Stimulated activated CD4-positive, alpha-beta T cell treated with anti-CD3 and anti-CD28 coated beads, Interleukin-12 subunit alpha, Interleukin-12 subunit beta, amount 100 ng/mL, for 24 hours (primary cell): ENCODE data around the gene SLC30A2.

Source experiments
- DNase-seq, 2 experiments: peaks; one replicate each; pipeline ENCODE4 v3.0.0-alpha.2; 2020; ENCODE audit warnings: low read depth in 2 of 2

SLC30A2 gene

DNA sequence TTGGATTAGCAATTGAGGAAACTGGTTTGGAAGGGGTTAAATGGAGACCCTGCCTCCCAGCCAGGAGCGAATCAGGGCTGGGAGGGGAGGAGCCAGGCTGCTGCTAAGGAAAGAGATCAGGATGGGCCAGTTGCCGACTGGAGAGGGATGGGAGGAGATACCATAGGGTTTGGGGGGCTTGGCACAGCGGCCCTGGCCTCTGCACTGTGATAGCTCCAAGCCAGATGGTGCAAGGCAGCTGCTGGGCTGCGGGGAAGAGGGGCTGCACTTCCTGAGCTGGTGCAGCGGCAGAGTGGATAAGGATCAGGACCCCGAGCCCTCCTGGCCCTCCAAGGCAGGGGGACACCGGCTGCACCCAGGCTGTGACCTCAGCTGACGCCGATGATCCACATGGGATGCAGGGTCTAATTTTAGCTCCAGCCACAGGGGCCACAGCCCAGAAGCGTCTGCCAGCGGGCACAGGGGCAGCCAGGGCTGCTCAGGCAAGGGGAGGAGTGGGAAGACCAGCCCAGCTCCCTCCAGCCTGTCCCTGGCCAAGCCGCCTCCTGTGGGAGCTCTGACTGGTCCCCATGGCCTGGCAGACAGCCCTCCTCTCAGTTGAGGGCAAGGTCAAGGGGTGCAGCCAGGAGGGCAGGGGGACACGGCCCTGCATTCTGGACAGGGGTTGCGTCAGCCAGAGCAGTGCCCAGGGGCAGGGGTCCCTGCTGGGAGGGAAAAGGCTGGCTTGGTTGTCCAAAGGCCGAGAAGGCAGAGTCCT lies 24.1 kb downstream of the SLC30A2 start, which contains the start of gene EXTL1:
EXTL1 (plus strand) TSS at position 129 of the 757 bp plus-strand sequence. CDS start 872 bp downstream, outside the sequence.
- DNase-seq = no peak

- DNase-seq = no peak
Observed at GRCh38 chr1:26020941-26021646, 24.8 kb downstream of the SLC30A2 start.

DNA sequence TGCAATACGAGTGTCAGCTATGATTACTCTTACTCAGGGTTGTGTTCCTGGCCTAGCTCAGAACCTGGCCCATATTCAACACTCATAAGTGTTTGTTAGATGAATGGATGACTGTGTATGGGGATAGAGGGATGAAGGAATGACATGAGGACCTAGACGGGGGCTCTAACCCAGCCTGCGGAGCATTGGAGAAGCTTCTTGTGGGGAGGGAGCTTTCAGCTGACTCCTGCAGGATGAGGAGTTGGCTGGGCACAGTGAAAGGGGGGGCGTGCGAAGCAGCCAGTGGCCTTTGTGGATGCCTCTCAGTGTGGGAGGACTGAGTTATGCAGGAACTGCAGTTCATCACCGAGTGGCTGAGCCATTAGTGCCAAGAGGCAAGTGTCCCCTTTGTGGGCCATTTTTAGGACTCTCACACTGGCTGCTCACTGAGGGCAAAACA lies 25.6 kb downstream of the SLC30A2 start:
- no peak for DNase-seq

- no peak for DNase-seq
Observed at GRCh38 chr1:26019641-26020315, 26.1 kb downstream of the SLC30A2 start.

GRCh38 chr1:26017606-26018005 lies 28.3 kb downstream of the SLC30A2 start:
- no peak for DNase-seq

DNA sequence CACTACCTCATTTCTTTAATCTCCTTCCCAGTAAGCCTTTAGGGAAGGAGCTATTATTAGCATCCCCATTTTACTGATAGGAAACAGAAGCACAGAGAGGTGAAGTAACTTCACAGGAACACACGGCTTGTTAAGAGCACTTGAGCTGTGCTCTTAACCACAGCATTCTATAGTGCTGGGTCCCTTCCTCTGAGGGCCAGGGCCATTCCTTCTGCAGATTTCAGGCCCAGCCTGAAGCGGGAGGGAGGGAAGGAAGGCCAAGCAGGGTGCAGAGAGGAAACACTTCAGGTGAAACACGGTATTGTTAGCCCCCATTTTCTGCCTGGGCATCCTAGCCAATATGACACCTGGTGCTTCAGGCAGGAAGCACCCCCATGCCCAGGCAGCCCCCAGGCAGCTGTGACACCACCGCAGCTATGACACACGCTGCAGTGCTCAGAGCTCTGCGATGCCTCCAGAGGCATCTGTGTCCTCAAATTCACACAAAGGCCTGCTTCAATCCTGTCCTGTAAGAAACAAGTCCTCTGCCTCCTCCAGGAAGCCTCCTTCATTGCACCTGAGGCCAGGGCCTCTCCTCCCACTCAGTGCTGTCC lies 28.9 kb downstream of the SLC30A2 start:
- no peak for DNase-seq

DNA sequence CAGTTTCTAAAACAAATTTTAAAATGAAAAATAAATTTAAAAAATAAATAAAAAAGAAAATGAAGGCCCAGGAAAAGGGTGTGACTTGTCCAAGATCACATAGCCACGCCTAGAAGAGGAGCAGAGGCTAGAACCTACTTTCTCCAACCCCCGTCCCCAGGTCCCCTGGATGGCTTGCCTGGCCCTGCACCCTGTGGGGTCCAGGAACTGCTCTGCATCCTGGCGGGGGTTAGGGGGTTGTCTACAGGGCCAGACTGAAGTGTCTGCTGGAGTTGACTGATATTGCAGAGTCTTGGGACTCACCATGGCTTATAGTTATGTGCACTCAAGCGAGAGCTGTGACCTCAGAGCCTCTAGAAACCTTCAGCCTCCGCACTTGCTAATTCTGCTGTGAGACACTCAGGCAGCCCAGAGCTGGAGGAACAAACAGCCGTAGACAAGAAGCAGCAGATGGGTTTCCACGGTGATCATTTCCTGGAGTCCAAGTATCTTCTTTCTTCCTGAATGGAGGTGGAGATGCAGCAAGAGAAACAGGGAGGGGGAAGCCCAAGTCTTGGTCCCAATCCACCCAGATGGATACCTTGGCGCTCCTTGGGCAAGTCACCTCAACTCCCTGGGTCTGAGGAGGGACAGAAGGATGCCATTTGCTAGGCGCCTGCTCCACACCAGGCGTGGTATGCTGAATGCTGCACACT lies 29.5 kb downstream of the SLC30A2 start:
- DNase-seq = no peak

GRCh38 chr1:26015358-26015757 lies 30.6 kb downstream of the SLC30A2 start:
- DNase-seq = no peak

DNA sequence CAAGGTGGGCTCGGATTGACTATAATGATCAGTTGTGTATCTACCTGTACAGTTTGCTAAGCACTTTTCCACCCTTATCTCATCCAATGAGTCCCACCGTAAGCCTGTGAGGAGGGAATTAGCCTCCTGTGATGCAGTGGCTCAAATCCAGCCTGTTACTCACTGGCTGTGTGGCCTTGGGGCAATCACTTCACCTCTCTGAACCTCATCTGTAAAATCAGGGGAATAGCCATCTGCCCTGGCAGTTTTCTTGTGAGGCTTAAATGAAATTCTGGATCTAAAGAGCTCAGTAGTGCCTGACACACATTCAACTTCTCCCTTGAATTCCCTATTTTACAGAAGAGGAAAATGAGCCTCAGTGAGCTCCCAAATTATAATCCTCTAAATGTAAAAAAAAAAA lies 31.7 kb downstream of the SLC30A2 start:
- no peak for DNase-seq

DNA sequence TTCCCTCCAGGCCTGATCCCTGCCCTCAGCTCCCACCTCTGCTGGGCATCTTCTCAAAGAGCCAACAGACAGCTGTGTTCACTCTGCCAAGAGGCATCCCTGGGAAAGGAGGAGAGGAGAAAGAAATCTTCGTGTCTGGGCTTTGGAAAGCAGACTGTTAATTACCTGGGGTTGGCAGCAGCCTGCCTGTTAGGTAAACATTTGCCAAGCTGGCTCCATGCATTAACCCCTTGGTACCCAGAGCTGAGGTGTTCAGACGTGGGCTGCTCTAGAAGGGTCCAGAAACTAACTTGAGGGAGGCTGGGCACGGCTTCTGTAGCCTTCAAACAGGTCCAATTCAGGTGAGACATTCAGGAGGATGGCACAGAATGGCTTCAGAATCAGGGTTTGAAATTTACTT lies 33.1 kb downstream of the SLC30A2 start:
- no peak for DNase-seq

GRCh38 chr1:26010825-26011224 lies 35.1 kb downstream of the SLC30A2 start:
- DNase-seq = no peak

DNA sequence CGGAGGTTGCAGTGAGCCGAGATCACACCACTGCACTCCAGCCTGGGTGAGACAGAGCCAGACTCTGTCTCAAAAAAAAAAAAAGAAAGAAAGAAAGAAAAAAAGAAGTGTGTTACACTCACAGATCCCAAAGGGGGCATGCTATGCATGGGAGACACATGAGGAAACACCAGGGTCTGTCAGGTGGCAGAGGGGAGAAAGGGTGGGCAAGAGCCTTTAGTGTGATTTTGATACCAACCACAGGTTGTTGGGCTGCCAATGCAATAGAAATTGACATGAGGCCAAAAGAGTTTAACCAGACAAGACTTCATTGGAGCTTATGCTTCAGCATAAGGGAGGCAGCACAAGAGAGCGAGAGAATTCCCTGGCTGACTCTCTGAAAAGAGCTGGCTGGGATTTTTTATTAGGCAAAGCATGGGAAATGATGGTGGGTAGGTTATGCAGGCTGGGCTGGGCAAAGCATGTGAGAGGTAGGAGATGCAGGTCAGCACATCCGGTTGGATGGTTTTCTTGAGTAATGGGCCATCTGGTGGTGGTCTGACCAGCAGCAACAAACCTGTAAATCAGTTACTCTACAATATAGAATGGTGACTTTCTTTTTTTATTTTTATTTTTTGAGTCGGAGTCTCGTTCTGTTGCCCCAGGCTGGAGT lies 36.0 kb downstream of the SLC30A2 start:
- no peak for DNase-seq

GRCh38 chr1:26006710-26007109 lies 39.2 kb downstream of the SLC30A2 start:
- DNase-seq = no peak

- DNase-seq = no peak
Observed at GRCh38 chr1:26005434-26006105, 40.3 kb downstream of the SLC30A2 start.

- no peak for DNase-seq
Observed at GRCh38 chr1:26003756-26004155, 42.2 kb downstream of the SLC30A2 start.

DNA sequence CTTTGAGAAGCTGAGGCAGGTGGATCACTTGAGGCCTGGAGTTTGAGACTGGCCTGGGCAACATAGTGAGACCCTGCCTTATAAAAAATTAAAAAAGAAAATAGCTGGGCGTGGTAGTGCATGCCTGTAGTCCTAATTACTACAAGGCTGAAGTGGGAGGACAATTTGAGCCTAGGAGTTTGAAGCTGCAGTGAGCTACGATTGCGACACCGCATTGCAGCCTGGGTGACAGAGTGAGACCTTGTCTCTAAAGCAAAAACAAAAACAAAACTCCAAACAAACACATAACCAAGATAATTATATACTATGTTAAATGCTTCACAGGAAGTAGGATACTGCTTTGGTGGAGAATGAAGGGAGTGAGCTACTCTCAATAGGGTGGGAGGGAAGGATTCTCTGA lies 42.7 kb downstream of the SLC30A2 start:
- no peak for DNase-seq

DNA sequence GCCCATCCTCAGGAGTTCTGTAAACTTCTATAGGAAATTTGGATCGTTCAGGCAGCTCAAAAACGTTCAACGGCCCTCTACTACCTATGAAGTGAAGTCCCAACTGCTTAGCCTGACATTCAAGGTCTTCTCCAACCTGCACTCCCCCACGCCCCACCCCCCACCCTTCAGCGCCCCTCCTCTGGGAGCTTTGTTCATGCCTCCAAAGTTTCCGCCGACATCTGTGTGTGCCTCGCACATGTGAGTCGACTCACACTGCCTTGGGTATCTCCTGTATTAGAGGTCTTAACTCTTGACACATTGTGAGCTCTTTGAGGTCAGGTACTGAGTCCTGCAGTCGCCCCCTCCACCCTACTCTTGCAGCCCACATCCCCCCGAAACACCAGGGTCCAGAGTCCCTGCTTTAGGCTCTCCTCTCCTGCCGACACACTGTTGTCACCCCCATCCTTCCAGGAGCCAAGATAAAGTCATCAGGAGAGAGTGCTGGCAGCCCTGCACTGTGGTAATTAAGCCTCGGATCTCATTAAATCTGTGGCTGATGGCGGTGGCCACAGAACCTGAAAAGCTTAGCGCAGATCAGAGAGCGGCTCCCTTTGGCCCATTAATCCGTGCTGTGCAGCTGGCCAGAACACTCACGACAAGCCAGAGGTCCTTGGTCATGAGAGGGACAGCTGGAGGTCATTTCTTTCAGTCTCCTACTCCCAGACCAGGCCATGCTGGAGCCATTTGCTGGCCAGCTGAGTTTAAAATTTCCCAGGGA lies 46.7 kb downstream of the SLC30A2 start:
- no peak for DNase-seq

- peak; percentile 93 to 96 for DNase-seq
Observed at GRCh38 chr1:25997828-25998761, 47.8 kb downstream of the SLC30A2 start, which contains the start of gene PAFAH2. TSS of gene PAFAH2 (minus strand) at chr1:25998063. CDS start at chr1:25990816, 7,247 bp downstream.
